Measurements from ENCODE around the gene PHACTR3. TPM values are rescaled to one million over a fixed set of nuclear protein-coding genes. Genes with fewer than 3 reads are reported as not detected.

Gene PHACTR3
- total and polyA plus RNA-seq, 2 experiments from 2014 or later: 0.45 to 0.61 TPM

- Histone ChIP-seq H4K20me1 (replicated peaks; ENCODE audit: insufficient read depth) (no peaks in the 10 kb centered on the region), H3K4me2 (no peak overlapping the region), H3K9me2 (ENCODE audit: insufficient read depth) (no peaks in the 10 kb centered on the region), H3K36me3 (ENCODE audit: insufficient read depth) (no peaks in the 10 kb centered on the region), H2AFZ (no peak overlapping the region), H3K4me1 (ENCODE audit: insufficient read depth) (no peaks in the 10 kb centered on the region), H3K79me2 (replicated peaks; ENCODE audit: insufficient read depth) (no peaks in the 10 kb centered on the region), H3K27ac (ENCODE audit: low read depth) (no peak overlapping the region), H3K27me3 (ENCODE audit: insufficient read depth) (no peaks in the 10 kb centered on the region), H3F3A (replicated peaks; ENCODE audit: low read depth) (no peaks in the 10 kb centered on the region), H3K4me3 (no peak overlapping the region)
- no peaks in the 10 kb centered on the region for H3K36me3 Mint-ChIP-seq (ENCODE audit: low read depth)
- DNase-seq (ENCODE audit: low spot score): no peak
- H3K9me3 Mint-ChIP-seq: no peaks in the 10 kb centered on the region
- TF ChIP-seq REST (IDR thresholded peaks at IDR 0.05; ENCODE audit: unreplicated experiment): no peak
- TF ChIP-seq EZH2 (IDR thresholded peaks at IDR 0.05; ENCODE audit: low read depth, unreplicated experiment): no peak
- TF ChIP-seq ZNF114 (CRISPR knock-in tag; IDR thresholded peaks at IDR 0.05): no peak
- no peak for TF ChIP-seq NANOG (IDR thresholded peaks at IDR 0.05; ENCODE audit: borderline replicate concordance)
- TF ChIP-seq, protein P1, sequence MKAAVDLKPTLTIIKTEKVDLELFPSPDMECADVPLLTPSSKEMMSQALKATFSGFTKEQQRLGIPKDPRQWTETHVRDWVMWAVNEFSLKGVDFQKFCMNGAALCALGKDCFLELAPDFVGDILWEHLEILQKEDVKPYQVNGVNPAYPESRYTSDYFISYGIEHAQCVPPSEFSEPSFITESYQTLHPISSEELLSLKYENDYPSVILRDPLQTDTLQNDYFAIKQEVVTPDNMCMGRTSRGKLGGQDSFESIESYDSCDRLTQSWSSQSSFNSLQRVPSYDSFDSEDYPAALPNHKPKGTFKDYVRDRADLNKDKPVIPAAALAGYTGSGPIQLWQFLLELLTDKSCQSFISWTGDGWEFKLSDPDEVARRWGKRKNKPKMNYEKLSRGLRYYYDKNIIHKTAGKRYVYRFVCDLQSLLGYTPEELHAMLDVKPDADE (IDR thresholded peaks at IDR 0.05): no peak
- TF ChIP-seq CREB1 (CRISPR knock-in tag; IDR thresholded peaks at IDR 0.05; ENCODE audit: low read depth): no peak
- TF ChIP-seq, protein P2, sequence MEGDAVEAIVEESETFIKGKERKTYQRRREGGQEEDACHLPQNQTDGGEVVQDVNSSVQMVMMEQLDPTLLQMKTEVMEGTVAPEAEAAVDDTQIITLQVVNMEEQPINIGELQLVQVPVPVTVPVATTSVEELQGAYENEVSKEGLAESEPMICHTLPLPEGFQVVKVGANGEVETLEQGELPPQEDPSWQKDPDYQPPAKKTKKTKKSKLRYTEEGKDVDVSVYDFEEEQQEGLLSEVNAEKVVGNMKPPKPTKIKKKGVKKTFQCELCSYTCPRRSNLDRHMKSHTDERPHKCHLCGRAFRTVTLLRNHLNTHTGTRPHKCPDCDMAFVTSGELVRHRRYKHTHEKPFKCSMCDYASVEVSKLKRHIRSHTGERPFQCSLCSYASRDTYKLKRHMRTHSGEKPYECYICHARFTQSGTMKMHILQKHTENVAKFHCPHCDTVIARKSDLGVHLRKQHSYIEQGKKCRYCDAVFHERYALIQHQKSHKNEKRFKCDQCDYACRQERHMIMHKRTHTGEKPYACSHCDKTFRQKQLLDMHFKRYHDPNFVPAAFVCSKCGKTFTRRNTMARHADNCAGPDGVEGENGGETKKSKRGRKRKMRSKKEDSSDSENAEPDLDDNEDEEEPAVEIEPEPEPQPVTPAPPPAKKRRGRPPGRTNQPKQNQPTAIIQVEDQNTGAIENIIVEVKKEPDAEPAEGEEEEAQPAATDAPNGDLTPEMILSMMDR (conservative IDR thresholded peaks at IDR 0.05; ENCODE audit: low read depth in 2 of 2): no peak
- no peak for TF ChIP-seq ZNF331 (CRISPR knock-in tag; IDR thresholded peaks at IDR 0.05; ENCODE audit: low read depth)
- TF ChIP-seq EZH2phosphoT487 (IDR thresholded peaks at IDR 0.05; ENCODE audit: unreplicated experiment): no peak
- no peak for TF ChIP-seq STAT1 (IDR thresholded peaks at IDR 0.05; ENCODE audit: unreplicated experiment)
- no peak for TF ChIP-seq JUNB (IDR thresholded peaks at IDR 0.05; ENCODE audit: unreplicated experiment)
- TF ChIP-seq POLR2AphosphoS5 (IDR thresholded peaks at IDR 0.05; ENCODE audit: low read depth): no peak
- TF ChIP-seq, protein P3, sequence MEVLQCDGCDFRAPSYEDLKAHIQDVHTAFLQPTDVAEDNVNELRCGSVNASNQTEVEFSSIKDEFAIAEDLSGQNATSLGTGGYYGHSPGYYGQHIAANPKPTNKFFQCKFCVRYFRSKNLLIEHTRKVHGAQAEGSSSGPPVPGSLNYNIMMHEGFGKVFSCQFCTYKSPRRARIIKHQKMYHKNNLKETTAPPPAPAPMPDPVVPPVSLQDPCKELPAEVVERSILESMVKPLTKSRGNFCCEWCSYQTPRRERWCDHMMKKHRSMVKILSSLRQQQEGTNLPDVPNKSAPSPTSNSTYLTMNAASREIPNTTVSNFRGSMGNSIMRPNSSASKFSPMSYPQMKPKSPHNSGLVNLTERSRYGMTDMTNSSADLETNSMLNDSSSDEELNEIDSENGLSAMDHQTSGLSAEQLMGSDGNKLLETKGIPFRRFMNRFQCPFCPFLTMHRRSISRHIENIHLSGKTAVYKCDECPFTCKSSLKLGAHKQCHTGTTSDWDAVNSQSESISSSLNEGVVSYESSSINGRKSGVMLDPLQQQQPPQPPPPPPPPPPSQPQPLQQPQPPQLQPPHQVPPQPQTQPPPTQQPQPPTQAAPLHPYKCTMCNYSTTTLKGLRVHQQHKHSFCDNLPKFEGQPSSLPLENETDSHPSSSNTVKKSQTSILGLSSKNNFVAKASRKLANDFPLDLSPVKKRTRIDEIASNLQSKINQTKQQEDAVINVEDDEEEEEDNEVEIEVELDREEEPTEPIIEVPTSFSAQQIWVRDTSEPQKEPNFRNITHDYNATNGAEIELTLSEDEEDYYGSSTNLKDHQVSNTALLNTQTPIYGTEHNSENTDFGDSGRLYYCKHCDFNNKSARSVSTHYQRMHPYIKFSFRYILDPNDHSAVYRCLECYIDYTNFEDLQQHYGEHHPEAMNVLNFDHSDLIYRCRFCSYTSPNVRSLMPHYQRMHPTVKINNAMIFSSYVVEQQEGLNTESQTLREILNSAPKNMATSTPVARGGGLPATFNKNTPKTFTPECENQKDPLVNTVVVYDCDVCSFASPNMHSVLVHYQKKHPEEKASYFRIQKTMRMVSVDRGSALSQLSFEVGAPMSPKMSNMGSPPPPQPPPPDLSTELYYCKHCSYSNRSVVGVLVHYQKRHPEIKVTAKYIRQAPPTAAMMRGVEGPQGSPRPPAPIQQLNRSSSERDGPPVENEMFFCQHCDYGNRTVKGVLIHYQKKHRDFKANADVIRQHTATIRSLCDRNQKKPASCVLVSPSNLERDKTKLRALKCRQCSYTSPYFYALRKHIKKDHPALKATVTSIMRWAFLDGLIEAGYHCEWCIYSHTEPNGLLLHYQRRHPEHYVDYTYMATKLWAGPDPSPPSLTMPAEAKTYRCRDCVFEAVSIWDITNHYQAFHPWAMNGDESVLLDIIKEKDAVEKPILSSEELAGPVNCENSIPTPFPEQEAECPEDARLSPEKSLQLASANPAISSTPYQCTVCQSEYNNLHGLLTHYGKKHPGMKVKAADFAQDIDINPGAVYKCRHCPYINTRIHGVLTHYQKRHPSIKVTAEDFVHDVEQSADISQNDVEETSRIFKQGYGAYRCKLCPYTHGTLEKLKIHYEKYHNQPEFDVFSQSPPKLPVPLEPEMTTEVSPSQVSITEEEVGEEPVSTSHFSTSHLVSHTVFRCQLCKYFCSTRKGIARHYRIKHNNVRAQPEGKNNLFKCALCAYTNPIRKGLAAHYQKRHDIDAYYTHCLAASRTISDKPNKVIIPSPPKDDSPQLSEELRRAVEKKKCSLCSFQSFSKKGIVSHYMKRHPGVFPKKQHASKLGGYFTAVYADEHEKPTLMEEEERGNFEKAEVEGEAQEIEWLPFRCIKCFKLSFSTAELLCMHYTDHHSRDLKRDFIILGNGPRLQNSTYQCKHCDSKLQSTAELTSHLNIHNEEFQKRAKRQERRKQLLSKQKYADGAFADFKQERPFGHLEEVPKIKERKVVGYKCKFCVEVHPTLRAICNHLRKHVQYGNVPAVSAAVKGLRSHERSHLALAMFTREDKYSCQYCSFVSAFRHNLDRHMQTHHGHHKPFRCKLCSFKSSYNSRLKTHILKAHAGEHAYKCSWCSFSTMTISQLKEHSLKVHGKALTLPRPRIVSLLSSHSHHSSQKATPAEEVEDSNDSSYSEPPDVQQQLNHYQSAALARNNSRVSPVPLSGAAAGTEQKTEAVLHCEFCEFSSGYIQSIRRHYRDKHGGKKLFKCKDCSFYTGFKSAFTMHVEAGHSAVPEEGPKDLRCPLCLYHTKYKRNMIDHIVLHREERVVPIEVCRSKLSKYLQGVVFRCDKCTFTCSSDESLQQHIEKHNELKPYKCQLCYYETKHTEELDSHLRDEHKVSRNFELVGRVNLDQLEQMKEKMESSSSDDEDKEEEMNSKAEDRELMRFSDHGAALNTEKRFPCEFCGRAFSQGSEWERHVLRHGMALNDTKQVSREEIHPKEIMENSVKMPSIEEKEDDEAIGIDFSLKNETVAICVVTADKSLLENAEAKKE (CRISPR knock-in tag; IDR thresholded peaks at IDR 0.05): no peak
- H3K27ac Mint-ChIP-seq: no peak overlapping the region
- peaks cover 9% of the 10 kb centered on the region for H3K4me1 Mint-ChIP-seq
- no peak overlapping the region for H3K4me3 Mint-ChIP-seq
- ATAC-seq: no peak
- peaks cover 6% of the 10 kb centered on the region for H3K27me3 Mint-ChIP-seq (ENCODE audit: insufficient read depth, low read depth, poor library complexity)
These were observed 203.8 kb downstream of the PHACTR3 start for GRCh38 chr20:59807909-59808728.
